ENCODE data around the gene TRIM61.
"Not testable (repeated sequence)": the region's sequence is repeated elsewhere in the genome, so short reads cannot be mapped to it uniquely, and the experiment has no call there.

Gene TRIM61

DNA sequence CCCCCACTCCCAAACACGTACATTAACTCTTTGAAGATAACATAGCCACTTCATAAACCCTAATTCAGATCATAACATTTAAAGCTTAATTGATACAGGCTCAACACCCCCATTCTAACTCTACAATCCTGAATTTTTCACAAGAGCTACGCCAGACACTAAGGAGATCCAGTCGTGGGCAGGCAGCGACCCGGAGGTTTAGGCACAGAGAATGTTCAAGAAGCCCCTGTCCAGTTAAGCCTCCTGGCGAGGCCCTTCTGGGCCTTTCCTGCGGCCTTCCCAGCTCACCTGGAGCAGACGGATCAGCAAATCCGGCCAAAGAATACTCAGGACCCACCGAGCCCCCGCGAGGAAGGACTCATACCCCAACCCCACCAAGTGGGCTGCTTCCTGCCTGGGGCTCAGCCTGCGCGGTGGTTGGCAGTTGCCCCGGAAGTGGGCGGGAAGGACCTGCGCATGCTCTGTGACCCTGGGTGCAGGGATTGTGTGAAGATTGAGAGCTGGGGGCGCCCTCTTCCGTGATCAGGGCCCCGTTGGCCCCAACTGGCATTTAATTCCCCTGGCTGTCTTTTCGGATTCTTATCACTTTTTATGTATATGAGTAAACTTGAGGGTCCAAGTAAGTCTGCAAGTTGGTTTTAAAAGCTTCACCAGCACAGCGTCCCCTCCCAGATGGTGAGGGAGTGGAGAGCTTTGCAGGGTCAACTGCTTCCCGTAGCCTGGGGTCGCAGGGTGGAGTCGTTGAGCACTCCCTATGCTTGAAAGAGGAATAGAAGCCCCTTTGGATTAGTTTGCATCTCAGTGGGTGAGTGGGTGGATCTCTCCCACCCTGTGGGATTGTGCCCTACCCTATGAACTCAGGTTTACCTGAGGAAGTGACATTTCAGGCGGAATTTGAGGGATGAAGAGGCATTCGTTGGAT, at the start of gene TRIM61:
TSS of gene TRIM61 (minus strand) at position 415 of the 922 bp plus-strand sequence. CDS start 7,655 bp downstream, outside the sequence.
- TF ChIP-seq CTCF (IDR thresholded peaks at IDR 0.05; ENCODE audit: low read depth, low read length): no peak
- DNase-seq (ENCODE audit: low read depth in 2 of 2): peak; percentile 36 to 75
- peak within 1 kb of the TSS; percentile 54 to 57 for H3K4me3 ChIP-seq (replicated peaks in 1 of 2; ENCODE audit: low read depth in 2 of 2, low read length in 2 of 2)

- DNase-seq (ENCODE audit: low read depth in 2 of 2); H3K4me3 ChIP-seq (replicated peaks in 1 of 2; ENCODE audit: low read depth in 2 of 2, low read length in 2 of 2): not testable (repeated sequence)
These were observed 48.3 kb upstream of the TRIM61 start for GRCh38 chr4:165025782-165026181.

DNA sequence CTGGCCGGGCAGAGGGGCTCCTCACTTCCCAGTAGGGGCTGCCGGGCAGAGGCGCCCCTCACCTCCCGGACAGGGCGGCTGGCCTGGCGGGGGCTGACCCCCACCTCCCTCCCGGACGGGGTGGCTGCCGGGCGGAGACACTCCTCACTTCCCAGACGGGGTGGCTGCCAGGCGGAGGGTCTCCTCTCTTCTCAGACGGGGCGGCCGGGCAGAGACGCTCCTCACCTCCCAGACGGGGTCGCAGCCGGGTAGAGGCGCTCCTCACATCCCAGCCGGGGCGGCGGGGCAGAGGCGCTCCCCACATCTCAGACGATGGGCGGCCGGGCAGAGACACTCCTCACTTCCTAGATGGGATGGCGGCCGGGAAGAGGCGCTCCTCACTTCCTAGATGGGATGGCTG, 42.5 kb upstream of the TRIM61 start:
- not testable (repeated sequence) for DNase-seq (ENCODE audit: low read depth in 2 of 2); H3K4me3 ChIP-seq (replicated peaks in 1 of 2; ENCODE audit: low read depth in 2 of 2, low read length in 2 of 2)

- DNase-seq (ENCODE audit: low read depth in 2 of 2): peak in 1 of 2 donors; percentile 2
- TF ChIP-seq CTCF (IDR thresholded peaks at IDR 0.05; ENCODE audit: low read depth, low read length): peak; percentile 21
- no peak overlapping the region for H3K4me3 ChIP-seq (replicated peaks in 1 of 2; ENCODE audit: low read depth in 2 of 2, low read length in 2 of 2)
These were observed 39.5 kb upstream of the TRIM61 start for GRCh38 chr4:165016971-165017370.

- TF ChIP-seq CTCF (IDR thresholded peaks at IDR 0.05; ENCODE audit: low read depth, low read length): no peak
- DNase-seq (ENCODE audit: low read depth in 2 of 2): no peak
These were observed 36.2 kb upstream of the TRIM61 start for GRCh38 chr4:165013691-165014090.

DNA sequence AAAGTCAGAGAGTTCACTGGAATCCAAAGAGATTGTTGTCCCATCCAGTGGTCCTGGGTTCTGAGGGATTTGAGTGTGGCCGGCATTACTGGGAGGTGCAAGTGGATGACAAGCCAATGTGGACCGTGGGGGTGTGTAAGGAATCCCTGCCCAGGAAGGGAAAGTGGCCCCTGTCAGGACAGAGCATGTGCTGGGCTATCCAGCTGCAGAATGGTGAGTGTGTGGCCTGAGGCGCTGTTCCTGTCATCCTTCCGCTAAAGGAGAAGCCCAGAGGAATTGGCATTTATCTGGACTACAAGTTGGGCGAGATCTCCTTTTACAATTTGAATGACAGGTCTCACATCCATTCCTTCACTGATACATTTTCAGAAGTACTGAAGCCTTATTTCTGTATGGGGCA, 33.9 kb upstream of the TRIM61 start:
- H3K4me3 ChIP-seq (replicated peaks in 1 of 2; ENCODE audit: low read depth in 2 of 2, low read length in 2 of 2): no peak overlapping the region
- TF ChIP-seq CTCF (IDR thresholded peaks at IDR 0.05; ENCODE audit: low read depth, low read length): no peak
- DNase-seq (ENCODE audit: low read depth in 2 of 2): no peak

More at GRCh38 chr4:165013691-165014090, 36.2 kb upstream of the TRIM61 start:
- H3K4me3 ChIP-seq (replicated peaks in 1 of 2; ENCODE audit: low read depth in 2 of 2, low read length in 2 of 2): no peak overlapping the region

DNA sequence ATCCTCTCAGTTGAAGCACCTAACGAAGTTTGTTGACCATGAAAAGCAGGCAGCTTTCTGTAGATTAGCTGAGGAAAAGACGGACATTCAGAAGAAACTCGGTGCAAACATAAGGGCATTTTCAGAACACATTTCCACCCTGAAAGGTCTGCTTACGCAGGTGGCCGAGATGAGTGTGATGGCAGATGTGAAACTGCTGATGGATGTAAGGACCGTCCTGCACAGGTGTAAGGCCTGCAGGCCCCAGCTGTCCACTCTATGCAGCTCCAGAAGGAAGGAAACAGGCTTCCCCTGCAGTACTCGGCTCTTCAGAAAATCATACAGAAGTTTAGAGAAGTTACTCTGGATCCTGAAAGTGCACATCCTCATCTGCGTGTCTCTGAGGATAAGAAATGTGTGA, 33.5 kb upstream of the TRIM61 start:
- no peak for TF ChIP-seq CTCF (IDR thresholded peaks at IDR 0.05; ENCODE audit: low read depth, low read length)
- DNase-seq (ENCODE audit: low read depth in 2 of 2): no peak
- H3K4me3 ChIP-seq (replicated peaks in 1 of 2; ENCODE audit: low read depth in 2 of 2, low read length in 2 of 2): no peak overlapping the region

DNA sequence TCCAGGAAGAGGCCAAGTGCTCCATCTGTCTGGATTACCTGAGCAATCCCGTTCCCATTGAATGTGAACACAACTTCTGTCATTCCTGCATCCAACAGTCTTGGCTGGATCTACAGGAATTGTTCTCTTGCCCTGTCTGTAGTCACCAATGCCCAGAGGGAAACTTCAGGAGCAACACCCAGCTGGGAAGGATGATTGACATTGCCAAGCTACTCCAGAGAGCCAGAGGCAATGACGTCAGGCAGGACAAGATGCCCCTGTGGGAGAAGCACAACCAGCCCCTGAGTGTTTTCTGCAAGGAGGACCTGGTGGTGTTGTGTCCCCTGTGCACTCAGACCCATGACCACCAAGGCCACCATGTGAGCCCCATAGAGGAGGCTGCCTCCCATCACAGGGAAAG, 33.0 kb upstream of the TRIM61 start:
- H3K4me3 ChIP-seq (replicated peaks in 1 of 2; ENCODE audit: low read depth in 2 of 2, low read length in 2 of 2): no peak overlapping the region
- DNase-seq (ENCODE audit: low read depth in 2 of 2): no peak
- TF ChIP-seq CTCF (IDR thresholded peaks at IDR 0.05; ENCODE audit: low read depth, low read length): no peak
